Glutamatergic neuron (in vitro differentiated cells): ENCODE data around the gene CCDC170. TPM values are rescaled to one million over a fixed set of nuclear protein-coding genes. Genes with fewer than 3 reads are reported as not detected.

Experiments
- DNase-seq: peaks from one replicate; pipeline ENCODE4 v3.0.0; 2022
- H3K27ac Mint-ChIP-seq: one replicate; pipeline ENCODE4 v1.8.0; 2020; ENCODE audit warnings: mild to moderate bottlenecking, mixed read lengths, inconsistent platforms; ENCODE audit not compliant: unreplicated experiment
- H3K27me3 Mint-ChIP-seq: one replicate; pipeline ENCODE4 v1.8.0; 2020; ENCODE audit warnings: mild to moderate bottlenecking, moderate library complexity, mixed read lengths, inconsistent platforms; ENCODE audit not compliant: unreplicated experiment
- H3K36me3 Mint-ChIP-seq: one replicate; pipeline ENCODE4 v1.8.0; 2020; ENCODE audit warnings: mild to moderate bottlenecking, mixed read lengths, inconsistent platforms; ENCODE audit not compliant: unreplicated experiment
- H3K4me1 Mint-ChIP-seq: one replicate; pipeline ENCODE4 v1.8.0; 2020; ENCODE audit warnings: mild to moderate bottlenecking, low read depth, mixed read lengths, inconsistent platforms; ENCODE audit not compliant: unreplicated experiment
- H3K4me3 Mint-ChIP-seq: one replicate; pipeline ENCODE4 v1.8.0; 2020; ENCODE audit warnings: mild to moderate bottlenecking, mixed read lengths, inconsistent platforms; ENCODE audit not compliant: unreplicated experiment
- H3K9me3 Mint-ChIP-seq: one replicate; pipeline ENCODE4 v1.8.0; 2020; ENCODE audit warnings: mild to moderate bottlenecking, moderate library complexity, mixed read lengths, inconsistent platforms; ENCODE audit not compliant: unreplicated experiment
- total RNA-seq: library from RNA; stranded (reverse); fragmentation: NEBNext Ultra II Directional; extraction: Animal tissue kit (Norgen Biotek cat#: 25700); gene quantifications from one replicate; pipeline ENCODE4 v1.2.1, GENCODE V29; 2021; ENCODE audit not compliant: unreplicated experiment
- TF ChIP-seq, protein P1 (sequence below): fragments of 200-600 bp; sonication (generic); IDR thresholded peaks from one replicate; pipeline ENCODE4 v1.5.0; 2021; ENCODE audit not compliant: partially characterized antibody, unreplicated experiment

Gene CCDC170
- total RNA-seq, 1 donor from 2014 or later = not detected

- Mint-ChIP-seq H3K4me3 (peak overlapping the region; percentile 87), H3K9me3 (peaks cover 3% of the 10 kb centered on the region), H3K27me3 (peaks cover 11% of the 10 kb centered on the region), H3K27ac (no peak overlapping the region), H3K36me3 (no peaks in the 10 kb centered on the region), H3K4me1 (peaks cover 4% of the 10 kb centered on the region)
- DNase-seq = no peak
- TF ChIP-seq, protein P1, sequence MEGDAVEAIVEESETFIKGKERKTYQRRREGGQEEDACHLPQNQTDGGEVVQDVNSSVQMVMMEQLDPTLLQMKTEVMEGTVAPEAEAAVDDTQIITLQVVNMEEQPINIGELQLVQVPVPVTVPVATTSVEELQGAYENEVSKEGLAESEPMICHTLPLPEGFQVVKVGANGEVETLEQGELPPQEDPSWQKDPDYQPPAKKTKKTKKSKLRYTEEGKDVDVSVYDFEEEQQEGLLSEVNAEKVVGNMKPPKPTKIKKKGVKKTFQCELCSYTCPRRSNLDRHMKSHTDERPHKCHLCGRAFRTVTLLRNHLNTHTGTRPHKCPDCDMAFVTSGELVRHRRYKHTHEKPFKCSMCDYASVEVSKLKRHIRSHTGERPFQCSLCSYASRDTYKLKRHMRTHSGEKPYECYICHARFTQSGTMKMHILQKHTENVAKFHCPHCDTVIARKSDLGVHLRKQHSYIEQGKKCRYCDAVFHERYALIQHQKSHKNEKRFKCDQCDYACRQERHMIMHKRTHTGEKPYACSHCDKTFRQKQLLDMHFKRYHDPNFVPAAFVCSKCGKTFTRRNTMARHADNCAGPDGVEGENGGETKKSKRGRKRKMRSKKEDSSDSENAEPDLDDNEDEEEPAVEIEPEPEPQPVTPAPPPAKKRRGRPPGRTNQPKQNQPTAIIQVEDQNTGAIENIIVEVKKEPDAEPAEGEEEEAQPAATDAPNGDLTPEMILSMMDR = no peak
These were observed 568 bp downstream of the CCDC170 start for GRCh38 chr6:151494235-151494935.

- H3K4me1 Mint-ChIP-seq = peaks cover 4% of the 10 kb centered on the region
- peaks cover 11% of the 10 kb centered on the region for H3K27me3 Mint-ChIP-seq
- H3K4me3 Mint-ChIP-seq = peak overlapping the region; percentile 87
- H3K36me3 Mint-ChIP-seq = no peaks in the 10 kb centered on the region
- TF ChIP-seq, protein P1 = no peak
- H3K9me3 Mint-ChIP-seq = peaks cover 3% of the 10 kb centered on the region
- H3K27ac Mint-ChIP-seq = no peak overlapping the region
- no peak for DNase-seq
These were observed 1.1 kb downstream of the CCDC170 start for GRCh38 chr6:151494936-151495320.

- H3K36me3 Mint-ChIP-seq = no peaks in the 10 kb centered on the region
- peak overlapping the region; percentile 6 for H3K4me3 Mint-ChIP-seq
- peaks cover 11% of the 10 kb centered on the region for H3K27me3 Mint-ChIP-seq
- TF ChIP-seq, protein P1 = no peak
- H3K4me1 Mint-ChIP-seq = peaks cover 4% of the 10 kb centered on the region
- no peak for DNase-seq
- H3K9me3 Mint-ChIP-seq = peaks cover 3% of the 10 kb centered on the region
- no peak overlapping the region for H3K27ac Mint-ChIP-seq
These were observed 1.6 kb downstream of the CCDC170 start for GRCh38 chr6:151495380-151495779.

GRCh38 chr6:151497905-151498304 is 4.1 kb downstream of the CCDC170 start:
- TF ChIP-seq, protein P1 = no peak
- peaks cover 10% of the 10 kb centered on the region for H3K27me3 Mint-ChIP-seq
- peaks cover 4% of the 10 kb centered on the region for H3K4me1 Mint-ChIP-seq
- H3K36me3 Mint-ChIP-seq = no peaks in the 10 kb centered on the region
- no peak overlapping the region for H3K27ac Mint-ChIP-seq
- H3K4me3 Mint-ChIP-seq = no peak overlapping the region
- DNase-seq = no peak
- H3K9me3 Mint-ChIP-seq = peaks cover 3% of the 10 kb centered on the region

- TF ChIP-seq, protein P1 = no peak
- no peak for DNase-seq
- Mint-ChIP-seq H3K27me3 (peaks cover 11% of the 10 kb centered on the region), H3K4me1 (peaks cover under 1% of the 10 kb centered on the region), H3K27ac (no peak overlapping the region), H3K9me3 (peaks cover 3% of the 10 kb centered on the region), H3K36me3 (no peaks in the 10 kb centered on the region), H3K4me3 (no peak overlapping the region)
These were observed 4.5 kb downstream of the CCDC170 start for GRCh38 chr6:151498327-151498726.
